HepG2 (cell line): ENCODE data around the gene JOSD1. TPM values are rescaled to one million over a fixed set of nuclear protein-coding genes. Genes with fewer than 3 reads are reported as not detected.
A peak's percentile ranks its signal among the peaks of the same experiment; 100 is the strongest.

Source experiments
- ATAC-seq: fragments of 200-7000 bp; cut with Tn5 transposase; 3 replicates; pipeline ENCODE4 v1.9.1; 2020; ENCODE audit warnings: mild to moderate bottlenecking, moderate library complexity
- BruUV-seq: library from RNA; stranded (reverse); fragments of 400-500 nt; replicated peaks from 2 replicates; lab custom pipeline; 2021; lab: Mats Ljungman, UMichigan
- CTCF ChIA-PET: fragments of 300-600 bp; formaldehyde crosslinking; extraction: SDS; loops from one replicate; lab custom pipeline; 2021; ENCODE audit warnings: low total read pairs, inconsistent platforms, low intra/inter-chr PET ratio; lab: Yijun Ruan, JAX
- POLR2A ChIA-PET: fragments of 350-600 bp; sonication (Branson Sonifier 250); formaldehyde crosslinking; loops from one replicate; lab custom pipeline; 2020; ENCODE audit warnings: antibody characterized with exemption, inconsistent platforms; lab: Yijun Ruan, JAX
- DNase-seq: peaks from one replicate; pipeline ENCODE4 v3.0.0-alpha.2; 2015; ENCODE audit warnings: low spot score
- FAIRE-seq: peaks from 3 replicates; lab custom pipeline; 2011; peaks lifted over from hg19 to GRCh38; lab: Jason Lieb, UNC
- H2AFZ ChIP-seq: one replicate; pipeline ENCODE4 v1.6.1; 2011; ENCODE audit warnings: low read length, inconsistent platforms
- H3K27ac ChIP-seq: fragments of 300-600 bp; 3 replicates; pipeline ENCODE4 v1.8.0; 2011; ENCODE audit warnings: mixed run types, mild to moderate bottlenecking, mixed read lengths, low read length, inconsistent platforms; ENCODE audit not compliant: insufficient read depth; ENCODE audit errors: extremely low read length
- H3K27me3 ChIP-seq, 2 experiments: fragments of 200-600 bp in 1 of 2; 2 replicates in 1 of 2; 3 replicates in 1 of 2; pipeline versions ENCODE4 v1.6.0 to v1.8.0; 2011; ENCODE audit warnings: low read length in 2 of 2, mild to moderate bottlenecking in 2 of 2, moderate library complexity in 2 of 2, inconsistent platforms in 1 of 2; ENCODE audit not compliant: insufficient read depth in 2 of 2, control insufficient read depth in 1 of 2
- H3K36me3 ChIP-seq, 2 experiments: fragments of 200-600 bp in 1 of 2; replicated peaks in 1 of 2; 2 replicates in 1 of 2; 3 replicates in 1 of 2; pipeline versions ENCODE4 v1.5.1 to v1.8.0; 2011; ENCODE audit warnings: low read length in 2 of 2, inconsistent platforms in 1 of 2; ENCODE audit not compliant: insufficient read depth in 2 of 2, control insufficient read depth in 1 of 2
- H3K4me1 ChIP-seq: 2 replicates; pipeline ENCODE4 v1.5.1; 2012; ENCODE audit warnings: low read length, inconsistent platforms; ENCODE audit not compliant: insufficient read depth
- H3K4me2 ChIP-seq: 2 replicates; pipeline ENCODE4 v1.6.0; 2011; ENCODE audit warnings: low read depth, low read length, inconsistent platforms
- H3K4me3 ChIP-seq, 3 experiments: fragments of 200-600 bp in 1 of 3; sonication (generic), shearing (Covaris generic) in 1 of 3; replicated peaks in 1 of 3; 2 replicates each; pipeline ENCODE4 v1.5.1; 2011 to 2016; ENCODE audit warnings: low read length in 3 of 3, inconsistent platforms in 2 of 3, low read depth in 2 of 3, mild to moderate bottlenecking in 2 of 3, control low read depth in 1 of 3, mixed read lengths in 1 of 3; ENCODE audit not compliant: insufficient read depth in 1 of 3
- H3K79me2 ChIP-seq: one replicate; pipeline ENCODE4 v1.6.1; 2011; ENCODE audit warnings: low read length, inconsistent platforms; ENCODE audit not compliant: insufficient read depth
- H3K9ac ChIP-seq: 2 replicates; pipeline ENCODE4 v1.6.0; 2011; ENCODE audit warnings: mild to moderate bottlenecking, low read depth, low read length, inconsistent platforms; ENCODE audit not compliant: insufficient read depth
- H3K9me3 ChIP-seq: 2 replicates; pipeline ENCODE4 v1.5.1; 2012; ENCODE audit warnings: mild to moderate bottlenecking, low read length
- H4K20me1 ChIP-seq: 2 replicates; pipeline ENCODE4 v1.6.0; 2011; ENCODE audit warnings: inconsistent platforms, mild to moderate bottlenecking, low read length, moderate library complexity; ENCODE audit not compliant: insufficient read depth
- AGO2 ChIP-seq: fragments of 200-400 bp; formaldehyde crosslinking; optimal IDR thresholded peaks from 2 replicates; pipeline ENCODE3; 2017; ENCODE audit warnings: mild to moderate bottlenecking, low read depth, low read length, moderate library complexity
- CHCHD3 ChIP-seq: sonication (generic); formaldehyde crosslinking; IDR thresholded peaks from 2 replicates; pipeline ENCODE4 v1.8.0; 2022; ENCODE audit warnings: mild to moderate bottlenecking, missing genetic modification reagents, moderate library complexity
- ELF3 ChIP-seq: IDR thresholded peaks from 2 replicates; pipeline ENCODE4 v1.6.1; 2016; ENCODE audit warnings: missing genetic modification reagents, missing compliant biosample characterization
- REL ChIP-seq: sonication (generic); formaldehyde crosslinking; conservative IDR thresholded peaks from 2 replicates; pipeline ENCODE4 v1.8.0; 2022; ENCODE audit warnings: mild to moderate bottlenecking, missing genetic modification reagents, moderate library complexity
- RNF2 ChIP-seq: fragments of 450-650 bp; conservative IDR thresholded peaks from 2 replicates; pipeline ENCODE4 v1.6.1; 2016; ENCODE audit warnings: low read depth
- ZNF691 ChIP-seq: sonication (generic); formaldehyde crosslinking; IDR thresholded peaks from 2 replicates; pipeline ENCODE4 v1.4.0; 2020; ENCODE audit warnings: missing genetic modification reagents, low read depth, mild to moderate bottlenecking, borderline replicate concordance
- WGBS: methylation state at CpG from one replicate; pipeline ENCODE4 v1.1.6; 2017; ENCODE audit warnings: low lambda C conversion rate; 5-methylcytosine and 5-hydroxymethylcytosine counted together
- in situ Hi-C: cut with HindIII; loops from 2 replicates; pipeline ENCODE4 v1.10.0; 2017; ENCODE audit warnings: low pct_unique_long_range_greater_than_20kb; ENCODE audit not compliant: extremely low pct_ligation_motif_present
- intact Hi-C: fragments of 100-400 bp; cut with micrococcal nuclease; formaldehyde crosslinking; loops from one replicate; pipeline ENCODE4 v1.10.0; 2022; ENCODE audit not compliant: unreplicated experiment
- polyA plus RNA-seq, 8 experiments: library from polyadenylated mRNA; depleted of rRNA in 3 of 8; stranded (reverse) in 7 of 8; unstranded in 1 of 8; fragments of >200 nt; fragmentation: Illumina TruSeq in 4 of 8; extraction: Trizol in 4 of 8; gene quantifications; 2 replicates each; pipeline versions ENCODE4 v1.2.1 to v1.2.3, GENCODE V29; 2011 to 2016; ENCODE audit warnings: low read depth in 4 of 8, missing spikeins in 1 of 8, mixed read lengths in 1 of 8; ENCODE audit not compliant: insufficient read depth in 1 of 8
- total RNA-seq, 5 experiments: library from RNA; depleted of rRNA; stranded (reverse); fragments of >200 nt; fragmentation: Illumina TruSeq; extraction: Trizol; gene quantifications; 2 replicates each; pipeline ENCODE4 v1.2.3, GENCODE V29; 2016; ENCODE audit warnings: low read depth in 1 of 5
- TF ChIP-seq, protein P1 (sequence below): sonication (generic); formaldehyde crosslinking; IDR thresholded peaks from 2 replicates; pipeline ENCODE4 v1.8.0; 2022; ENCODE audit warnings: mild to moderate bottlenecking, missing genetic modification reagents, moderate library complexity

The JOSD1 gene
- total and polyA plus RNA-seq, 2 of the 13 experiments (the other 11 are each of a cell fraction or from before 2014, with no cell fraction given), result 31.7 to 38.4 TPM

- H3K27me3 ChIP-seq, result no peaks in the 10 kb centered on the region
- H3K27ac ChIP-seq, result no peak overlapping the region
- H3K4me3 ChIP-seq, result no peak overlapping the region
- no peaks in the 10 kb centered on the region for H3K9me3 ChIP-seq
- no peaks in the 10 kb centered on the region for H3K79me2 ChIP-seq
- H4K20me1 ChIP-seq, result no peaks in the 10 kb centered on the region
- ChIA-PET CTCF (no interaction called here), POLR2A (no interaction called here)
- H3K4me2 ChIP-seq, result no peak overlapping the region
- in situ Hi-C loops, result no loop called here
- no TSS peak for BruUV-seq
- intact Hi-C loops, result no loop called here
- peaks cover 25% of the 10 kb centered on the region for H3K4me1 ChIP-seq
- ATAC-seq (no peak), FAIRE-seq (no peak), DNase-seq (no peak)
- no peak for TF ChIP-seq RNF2
- TF ChIP-seq REL (CRISPR knock-in tag), result no peak
- no peak for TF ChIP-seq ELF3 (CRISPR knock-in tag)
- TF ChIP-seq, protein P1, sequence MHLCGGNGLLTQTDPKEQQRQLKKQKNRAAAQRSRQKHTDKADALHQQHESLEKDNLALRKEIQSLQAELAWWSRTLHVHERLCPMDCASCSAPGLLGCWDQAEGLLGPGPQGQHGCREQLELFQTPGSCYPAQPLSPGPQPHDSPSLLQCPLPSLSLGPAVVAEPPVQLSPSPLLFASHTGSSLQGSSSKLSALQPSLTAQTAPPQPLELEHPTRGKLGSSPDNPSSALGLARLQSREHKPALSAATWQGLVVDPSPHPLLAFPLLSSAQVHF (CRISPR knock-in tag), result no peak
- TF ChIP-seq ZNF691, result no peak
- no peak for TF ChIP-seq CHCHD3 (CRISPR knock-in tag)
- TF ChIP-seq AGO2, result peak; percentile 71
- no peak overlapping the region for H2AFZ ChIP-seq
- no peak overlapping the region for H3K9ac ChIP-seq
- WGBS, result over 99% methylated on average over 25 of the region's 25 CpGs
- H3K36me3 ChIP-seq, result peaks cover 50 to 81% of the 10 kb centered on the region in 2 experiments
Observed at GRCh38 chr22:38742176-38742942, 41.6 kb upstream of the JOSD1 start.
